Choroid plexus epithelial cell (primary cell): Measurements from ENCODE around the gene IMPDH1.

ENCODE experiments used
- DNase-seq: peaks from one replicate; pipeline ENCODE4 v3.0.0-alpha.2; 2010; ENCODE audit warnings: low read depth
- H3K4me3 ChIP-seq: 2 replicates; pipeline ENCODE4 v1.5.1; 2011; ENCODE audit warnings: low read depth, mild to moderate bottlenecking, control low read depth, low read length, moderate library complexity
- TF ChIP-seq, protein P1 (sequence below): conservative IDR thresholded peaks from 2 replicates; pipeline ENCODE4 v1.5.1; 2011; ENCODE audit warnings: low read depth, mild to moderate bottlenecking, control low read depth, inconsistent platforms, low read length, moderate library complexity

Gene IMPDH1

DNA sequence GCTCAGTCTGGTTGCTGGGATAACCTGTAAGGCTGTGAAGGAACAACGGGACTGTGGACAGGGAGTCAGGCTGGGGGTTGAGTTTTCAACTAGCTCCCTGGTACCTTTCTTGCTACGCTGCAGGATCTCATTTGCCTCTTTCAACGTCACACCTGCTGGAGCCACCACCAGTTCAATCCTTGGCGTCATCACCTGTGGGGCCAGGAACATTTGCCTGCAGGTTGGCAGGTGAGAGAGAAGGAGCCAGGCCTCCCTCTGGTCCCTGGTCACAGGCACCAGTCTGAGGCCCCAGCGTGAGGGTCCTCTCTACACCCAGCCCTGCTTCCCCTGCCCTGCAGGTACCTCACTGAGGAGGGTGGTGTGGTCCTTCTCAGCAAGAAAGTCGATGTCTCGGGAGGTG is 9.8 kb downstream of the IMPDH1 start:
- TF ChIP-seq, protein P1, sequence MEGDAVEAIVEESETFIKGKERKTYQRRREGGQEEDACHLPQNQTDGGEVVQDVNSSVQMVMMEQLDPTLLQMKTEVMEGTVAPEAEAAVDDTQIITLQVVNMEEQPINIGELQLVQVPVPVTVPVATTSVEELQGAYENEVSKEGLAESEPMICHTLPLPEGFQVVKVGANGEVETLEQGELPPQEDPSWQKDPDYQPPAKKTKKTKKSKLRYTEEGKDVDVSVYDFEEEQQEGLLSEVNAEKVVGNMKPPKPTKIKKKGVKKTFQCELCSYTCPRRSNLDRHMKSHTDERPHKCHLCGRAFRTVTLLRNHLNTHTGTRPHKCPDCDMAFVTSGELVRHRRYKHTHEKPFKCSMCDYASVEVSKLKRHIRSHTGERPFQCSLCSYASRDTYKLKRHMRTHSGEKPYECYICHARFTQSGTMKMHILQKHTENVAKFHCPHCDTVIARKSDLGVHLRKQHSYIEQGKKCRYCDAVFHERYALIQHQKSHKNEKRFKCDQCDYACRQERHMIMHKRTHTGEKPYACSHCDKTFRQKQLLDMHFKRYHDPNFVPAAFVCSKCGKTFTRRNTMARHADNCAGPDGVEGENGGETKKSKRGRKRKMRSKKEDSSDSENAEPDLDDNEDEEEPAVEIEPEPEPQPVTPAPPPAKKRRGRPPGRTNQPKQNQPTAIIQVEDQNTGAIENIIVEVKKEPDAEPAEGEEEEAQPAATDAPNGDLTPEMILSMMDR = no peak
- no peak for DNase-seq
- no peak overlapping the region for H3K4me3 ChIP-seq

DNA sequence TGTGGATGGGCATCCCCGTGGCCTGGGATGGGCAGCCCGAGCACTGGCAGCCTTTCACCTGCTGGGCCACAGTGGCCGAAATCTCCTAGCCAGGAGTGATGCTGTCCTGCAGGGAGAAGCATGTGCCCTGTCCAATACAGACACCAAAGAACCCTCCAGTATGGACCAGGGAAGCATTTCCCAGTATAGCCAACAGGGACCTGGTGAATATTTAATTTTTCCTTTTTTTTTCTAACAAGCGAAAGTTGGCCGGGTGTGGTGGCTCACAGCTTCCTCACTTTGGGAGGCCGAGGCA is 11.0 kb downstream of the IMPDH1 start:
- no peak overlapping the region for H3K4me3 ChIP-seq
- DNase-seq = no peak
- TF ChIP-seq, protein P1 = no peak

DNA sequence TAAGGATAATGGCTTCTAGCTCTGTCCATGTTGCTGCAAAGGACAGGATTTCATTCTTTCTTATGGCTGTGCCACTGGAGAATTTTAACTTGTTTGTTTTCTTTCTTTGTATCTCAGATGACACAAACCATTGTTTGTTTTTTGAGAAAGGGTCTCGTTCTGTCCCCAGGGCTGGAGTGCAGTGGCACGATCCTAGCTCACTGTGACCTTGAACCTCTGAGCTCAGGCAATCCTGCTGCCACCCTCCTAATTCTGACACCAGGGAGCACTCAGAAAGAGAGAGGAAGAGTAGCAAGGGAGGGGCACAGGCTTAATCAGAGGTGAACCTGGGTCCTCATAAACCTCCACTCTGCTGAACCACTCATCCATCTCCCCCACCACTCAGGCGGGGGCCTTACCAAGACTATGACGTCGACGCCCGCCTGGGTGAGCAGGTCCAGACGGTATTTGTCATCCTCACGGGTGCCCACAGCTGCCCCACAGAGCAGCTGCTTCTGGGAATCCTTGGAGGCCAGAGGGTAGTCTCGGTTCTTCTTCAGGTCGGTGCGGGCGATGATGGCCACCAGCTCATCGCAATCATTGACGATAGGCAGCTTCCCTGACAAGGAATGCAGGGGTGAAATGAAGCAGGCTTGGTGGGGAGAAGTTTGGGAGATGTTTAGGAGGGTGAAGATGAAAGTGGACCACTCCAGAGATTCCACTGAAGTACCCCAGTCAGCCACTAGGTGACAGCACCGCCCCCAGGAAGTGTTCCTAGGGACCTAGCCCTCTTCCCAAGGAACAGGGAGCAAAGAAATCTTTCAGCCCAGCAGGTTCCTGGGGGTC is 11.6 kb downstream of the IMPDH1 start:
- TF ChIP-seq, protein P1 = peak; percentile 94
- H3K4me3 ChIP-seq = no peak overlapping the region
- peak; percentile 59 for DNase-seq

DNA sequence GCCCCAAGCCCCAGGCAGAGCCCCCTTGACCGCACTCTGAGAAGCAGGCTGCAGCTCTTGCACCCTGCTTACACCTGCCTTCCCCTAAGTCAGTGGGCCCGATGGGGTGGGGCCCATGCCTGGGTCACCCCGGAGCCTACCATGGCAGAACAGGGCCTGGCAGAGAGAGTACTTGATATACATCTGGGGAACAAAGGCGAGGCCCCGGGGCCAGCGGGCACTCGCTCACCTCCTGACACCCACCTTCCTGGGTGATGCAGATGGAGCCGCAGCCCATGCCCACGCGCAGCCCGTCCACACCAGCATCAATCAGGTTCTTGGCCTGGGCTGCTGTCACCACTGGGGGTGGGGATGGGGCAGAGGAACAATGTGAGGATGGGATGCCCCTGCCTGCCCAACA is 13.4 kb downstream of the IMPDH1 start:
- H3K4me3 ChIP-seq = no peak overlapping the region
- TF ChIP-seq, protein P1 = no peak
- DNase-seq = no peak

DNA sequence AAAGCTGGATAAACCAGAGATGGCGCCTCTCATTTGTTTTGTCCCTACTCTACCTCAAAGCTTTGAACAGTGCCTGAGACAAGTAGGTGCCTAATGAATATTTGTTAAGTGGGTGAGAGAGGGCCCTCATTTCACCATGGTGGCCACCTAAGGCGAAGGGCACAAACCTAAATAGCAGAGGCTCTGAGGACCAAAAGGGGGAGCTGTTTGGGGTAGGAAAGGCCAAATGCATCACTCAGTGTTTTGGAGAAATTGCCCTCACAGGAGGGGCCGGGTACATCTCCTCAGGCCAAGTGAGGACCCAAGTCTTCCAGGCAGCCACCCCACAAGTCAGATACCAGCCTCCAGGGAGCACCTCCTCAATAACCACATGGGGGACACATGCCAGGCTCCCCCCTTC is 14.0 kb downstream of the IMPDH1 start:
- TF ChIP-seq, protein P1 = peak; percentile 33
- DNase-seq = no peak
- no peak overlapping the region for H3K4me3 ChIP-seq

DNA sequence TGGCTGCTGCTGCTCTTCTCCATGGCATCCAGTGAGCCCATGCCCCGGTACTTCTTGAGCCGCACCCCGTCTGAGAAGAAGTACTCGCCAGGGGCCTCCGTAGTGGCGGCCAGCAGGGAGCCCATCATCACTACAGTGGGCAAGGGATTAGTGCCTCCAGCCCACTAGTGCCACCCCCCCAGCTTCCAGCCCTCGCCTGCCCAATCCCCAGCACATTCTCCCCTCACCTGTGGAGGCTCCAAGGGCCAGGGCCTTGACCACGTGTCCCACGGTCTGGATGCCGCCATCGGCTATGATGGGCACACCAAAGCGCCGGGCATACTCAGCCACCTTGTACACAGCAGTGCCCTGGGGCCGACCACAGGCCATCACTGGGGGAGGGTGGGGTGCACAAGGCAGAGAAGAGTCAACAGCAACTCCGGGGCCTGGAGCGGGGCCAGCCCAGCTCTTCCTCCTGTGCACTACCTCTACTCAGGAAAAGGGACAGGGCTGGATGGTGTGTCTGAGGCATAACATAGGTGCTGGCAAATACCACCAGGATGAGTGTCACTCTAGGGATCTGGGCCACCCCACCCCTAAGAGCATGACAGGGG is 14.8 kb downstream of the IMPDH1 start:
- no peak for DNase-seq
- H3K4me3 ChIP-seq = no peak overlapping the region
- TF ChIP-seq, protein P1 = no peak
